ENCODE measurements around the gene PCBP3. TPM values are rescaled to one million over a fixed set of nuclear protein-coding genes. Genes with fewer than 3 reads are reported as not detected.
A peak's percentile ranks its signal among the peaks of the same experiment; 100 is the strongest.

PCBP3 gene
- total RNA-seq, 6 experiments from 2014 or later, result 0.37 to 1.5 (median 0.69) TPM

- intact Hi-C loops (cut with DNase I), result no loop called here
- TF ChIP-seq, protein P1, sequence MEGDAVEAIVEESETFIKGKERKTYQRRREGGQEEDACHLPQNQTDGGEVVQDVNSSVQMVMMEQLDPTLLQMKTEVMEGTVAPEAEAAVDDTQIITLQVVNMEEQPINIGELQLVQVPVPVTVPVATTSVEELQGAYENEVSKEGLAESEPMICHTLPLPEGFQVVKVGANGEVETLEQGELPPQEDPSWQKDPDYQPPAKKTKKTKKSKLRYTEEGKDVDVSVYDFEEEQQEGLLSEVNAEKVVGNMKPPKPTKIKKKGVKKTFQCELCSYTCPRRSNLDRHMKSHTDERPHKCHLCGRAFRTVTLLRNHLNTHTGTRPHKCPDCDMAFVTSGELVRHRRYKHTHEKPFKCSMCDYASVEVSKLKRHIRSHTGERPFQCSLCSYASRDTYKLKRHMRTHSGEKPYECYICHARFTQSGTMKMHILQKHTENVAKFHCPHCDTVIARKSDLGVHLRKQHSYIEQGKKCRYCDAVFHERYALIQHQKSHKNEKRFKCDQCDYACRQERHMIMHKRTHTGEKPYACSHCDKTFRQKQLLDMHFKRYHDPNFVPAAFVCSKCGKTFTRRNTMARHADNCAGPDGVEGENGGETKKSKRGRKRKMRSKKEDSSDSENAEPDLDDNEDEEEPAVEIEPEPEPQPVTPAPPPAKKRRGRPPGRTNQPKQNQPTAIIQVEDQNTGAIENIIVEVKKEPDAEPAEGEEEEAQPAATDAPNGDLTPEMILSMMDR (IDR thresholded peaks at IDR 0.05), result no peak
- Histone ChIP-seq H3K36me3 (no peaks in the 10 kb centered on the region), H3K4me3 (no peak overlapping the region), H3K27me3 (no peaks in the 10 kb centered on the region), H3K4me1 (no peaks in the 10 kb centered on the region), H3K27ac (no peak overlapping the region), H3K9me3 (no peaks in the 10 kb centered on the region)
- no peak for ATAC-seq
- peak in 2 of 3 donors; percentile 11 to 46 for DNase-seq
- WGBS (ENCODE audit: insufficient coverage, low coverage, low lambda C conversion rate, missing lambda C conversion rate), result 78% methylated on average over 14 of the region's 22 CpGs
Measured at GRCh38 chr21:45913886-45914285, 270.4 kb downstream of the PCBP3 start.

DNA sequence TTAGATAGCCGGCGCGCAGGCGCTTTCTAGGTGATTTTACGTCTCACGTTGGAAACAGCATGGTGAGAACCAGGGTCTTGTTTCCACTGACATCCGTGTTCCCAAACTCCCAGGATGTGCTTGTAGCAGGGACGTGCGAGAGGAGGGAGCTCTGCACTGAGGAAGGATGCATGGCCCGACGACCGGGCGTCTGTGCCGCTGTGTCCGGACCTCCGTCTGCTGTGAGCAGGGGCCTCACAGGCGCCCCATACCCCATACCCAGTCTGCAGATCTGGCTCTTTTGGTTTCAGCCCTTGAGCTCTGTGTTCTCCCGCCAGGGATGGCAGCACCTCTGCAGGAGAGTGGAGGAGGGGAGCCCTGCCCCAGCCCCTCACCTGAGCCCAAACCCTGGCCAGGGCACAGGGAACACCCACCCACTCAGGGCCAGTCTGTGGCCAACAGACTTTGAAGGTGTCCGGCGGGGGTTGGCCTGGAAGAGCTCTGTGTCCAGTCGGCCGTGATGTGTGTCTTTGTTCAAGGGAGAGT lies 270.9 kb downstream of the PCBP3 start:
- no peaks in the 10 kb centered on the region for H3K9me3 ChIP-seq
- 95% methylated on average over 4 of the region's 22 CpGs for WGBS (ENCODE audit: insufficient coverage, low coverage, low lambda C conversion rate, missing lambda C conversion rate)
- no peaks in the 10 kb centered on the region for H3K36me3 ChIP-seq
- H3K4me3 ChIP-seq, result no peak overlapping the region
- H3K27me3 ChIP-seq, result no peaks in the 10 kb centered on the region
- TF ChIP-seq, protein P1 (IDR thresholded peaks at IDR 0.05), result no peak
- no peak for TF ChIP-seq POLR2A (IDR thresholded peaks at IDR 0.05)
- intact Hi-C loops (cut with DNase I), result no loop called here
- ATAC-seq (no peak), DNase-seq (peak in 2 of 3 donors; percentile 11 to 48)
- H3K27ac ChIP-seq, result no peak overlapping the region
- H3K4me1 ChIP-seq, result no peaks in the 10 kb centered on the region

DNA sequence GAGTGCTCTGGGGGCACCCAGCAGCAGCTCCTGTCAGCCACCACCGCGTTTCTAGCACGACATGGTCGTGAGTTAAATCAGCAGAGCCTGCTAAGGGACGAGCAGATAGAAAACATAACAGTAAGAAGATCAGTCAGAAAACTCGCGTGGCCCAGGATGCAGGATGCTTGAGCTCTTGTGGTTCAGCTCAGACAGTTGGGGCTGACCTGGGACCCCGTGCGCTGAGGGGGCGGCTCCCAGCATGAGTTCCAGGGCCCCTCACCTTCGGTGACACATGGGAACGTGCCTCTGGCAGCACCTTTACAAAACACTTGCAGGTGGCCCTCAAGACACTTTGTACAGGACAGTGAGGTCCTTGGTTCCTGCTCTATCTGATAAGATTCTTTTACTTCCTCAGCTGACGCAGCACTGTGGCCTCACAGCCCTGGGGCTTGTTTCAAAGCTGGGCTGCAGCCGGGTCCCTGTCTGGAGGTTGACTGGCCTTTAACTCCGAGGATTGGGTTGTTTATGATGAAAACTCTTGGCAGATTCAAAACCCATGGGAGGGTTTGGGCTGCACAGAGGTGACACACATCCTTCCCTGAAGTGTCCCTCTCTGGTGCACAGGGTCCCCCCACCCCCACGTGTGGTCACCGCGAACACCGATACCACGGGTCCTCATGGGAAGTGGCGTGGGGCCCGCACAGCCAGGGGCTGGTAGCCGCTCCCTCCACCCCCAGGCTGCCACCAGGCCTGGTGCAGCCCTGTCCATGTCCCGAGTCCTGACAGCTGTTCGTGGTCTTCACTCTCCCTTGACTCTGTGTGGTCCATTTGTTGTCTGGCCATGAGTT lies 272.7 kb downstream of the PCBP3 start:
- Histone ChIP-seq H3K9me3 (no peaks in the 10 kb centered on the region), H3K27ac (no peak overlapping the region), H3K36me3 (no peaks in the 10 kb centered on the region), H3K4me3 (no peak overlapping the region), H3K4me1 (no peaks in the 10 kb centered on the region), H3K27me3 (no peaks in the 10 kb centered on the region)
- no peak for ATAC-seq
- WGBS (ENCODE audit: insufficient coverage, low coverage, low lambda C conversion rate, missing lambda C conversion rate), result 50% methylated on average over 9 of the region's 25 CpGs
- peak in 1 of 3 donors; percentile 34 for DNase-seq
- TF ChIP-seq POLR2A (IDR thresholded peaks at IDR 0.05), result no peak
- TF ChIP-seq, protein P1 (IDR thresholded peaks at IDR 0.05), result no peak
- intact Hi-C loops (cut with DNase I), result no loop called here

- Histone ChIP-seq H3K27me3 (no peaks in the 10 kb centered on the region), H3K4me1 (no peaks in the 10 kb centered on the region), H3K4me3 (no peak overlapping the region), H3K9me3 (no peaks in the 10 kb centered on the region), H3K27ac (no peak overlapping the region), H3K36me3 (no peaks in the 10 kb centered on the region)
- TF ChIP-seq, protein P1 (IDR thresholded peaks at IDR 0.05), result no peak
- no peak for TF ChIP-seq POLR2A (IDR thresholded peaks at IDR 0.05)
- no peak for ATAC-seq
- intact Hi-C loops (cut with DNase I), result no loop called here
- WGBS (ENCODE audit: insufficient coverage, low coverage, low lambda C conversion rate, missing lambda C conversion rate), result 70% methylated on average over 5 of the region's 13 CpGs
- peak in 1 of 3 donors; percentile 43 for DNase-seq
Measured at GRCh38 chr21:45917241-45917640, 273.7 kb downstream of the PCBP3 start.

All from right lobe of liver (tissue), 6 donors.